ENCODE data around the gene CTXND1. TPM values are rescaled to one million over a fixed set of nuclear protein-coding genes. Genes with fewer than 3 reads are reported as not detected.

Gene CTXND1
- total and polyA plus RNA-seq, 9 donors: 0.04 to 0.52 (median 0.14) TPM; not detected in 1

GRCh38 chr15:80199366-80199765 lies 52.6 kb downstream of the CTXND1 start:
- no peaks in the 10 kb centered on the region for H3K27me3 ChIP-seq
- no peaks in the 10 kb centered on the region for H3K9me3 ChIP-seq
- H3K36me3 ChIP-seq: no peaks in the 10 kb centered on the region
- no peak for TF ChIP-seq CTCF (IDR thresholded peaks at IDR 0.05)
- TF ChIP-seq POLR2A (IDR thresholded peaks at IDR 0.05): no peak
- TF ChIP-seq EP300 (IDR thresholded peaks at IDR 0.05): no peak
- no peak overlapping the region for H3K27ac ChIP-seq
- H3K4me3 ChIP-seq: no peak overlapping the region
- 66 to 77% (median 70%) methylated on average over 2 of the region's 2 CpGs for WGBS, 3 donors
- no peaks in the 10 kb centered on the region for H3K4me1 ChIP-seq (ENCODE audit: insufficient read depth)
- intact Hi-C loops (cut with DNase I): loop anchor here in 1 of 4 donors (2.0 kb wide), 1 partner anchor 19 kb away; no protein-coding TSS in a partner anchor
- DNase-seq: no peak

- TF ChIP-seq EP300 (IDR thresholded peaks at IDR 0.05): no peak
- no peak for TF ChIP-seq CTCF (IDR thresholded peaks at IDR 0.05)
- TF ChIP-seq POLR2A (IDR thresholded peaks at IDR 0.05): no peak
- H3K36me3 ChIP-seq: no peaks in the 10 kb centered on the region
- intact Hi-C loops (cut with DNase I): no loop called here
Observed at GRCh38 chr15:80194914-80195313, 57.1 kb downstream of the CTXND1 start.

GRCh38 chr15:80194186-80194585 lies 57.8 kb downstream of the CTXND1 start:
- WGBS, 3 donors: 92 to 96% (median 93%) methylated on average over 1 of the region's 1 CpG
- Histone ChIP-seq H3K27ac (no peak overlapping the region), H3K27me3 (no peaks in the 10 kb centered on the region), H3K4me3 (no peak overlapping the region), H3K4me1 (ENCODE audit: insufficient read depth) (no peaks in the 10 kb centered on the region), H3K9me3 (no peaks in the 10 kb centered on the region), H3K36me3 (no peaks in the 10 kb centered on the region)
- TF ChIP-seq EP300 (IDR thresholded peaks at IDR 0.05): no peak
- TF ChIP-seq POLR2A (IDR thresholded peaks at IDR 0.05): no peak
- TF ChIP-seq CTCF (IDR thresholded peaks at IDR 0.05): no peak
- intact Hi-C loops (cut with DNase I): no loop called here
- no peak for DNase-seq

More at GRCh38 chr15:80194914-80195313, 57.1 kb downstream of the CTXND1 start:
- DNase-seq: no peak
- Histone ChIP-seq H3K9me3 (no peaks in the 10 kb centered on the region), H3K27me3 (no peaks in the 10 kb centered on the region), H3K27ac (no peak overlapping the region), H3K4me1 (ENCODE audit: insufficient read depth) (no peaks in the 10 kb centered on the region), H3K4me3 (no peak overlapping the region)
- 82 to 89% (median 86%) methylated on average over 1 of the region's 1 CpG for WGBS, 3 donors

- DNase-seq: no peak
- Histone ChIP-seq H3K9me3 (no peaks in the 10 kb centered on the region), H3K27me3 (no peaks in the 10 kb centered on the region), H3K36me3 (no peaks in the 10 kb centered on the region), H3K4me3 (no peak overlapping the region), H3K27ac (no peak overlapping the region), H3K4me1 (ENCODE audit: insufficient read depth) (no peaks in the 10 kb centered on the region)
- intact Hi-C loops (cut with DNase I): no loop called here
- 93 to 95% (median 95%) methylated on average over 8 of the region's 8 CpGs for whole genome bisulfite sequencing, 3 donors
- no peak for TF ChIP-seq EP300 (IDR thresholded peaks at IDR 0.05)
- no peak for TF ChIP-seq POLR2A (IDR thresholded peaks at IDR 0.05)
Observed at GRCh38 chr15:80191897-80192595, 60.0 kb downstream of the CTXND1 start.

GRCh38 chr15:80191198-80191597 lies 60.8 kb downstream of the CTXND1 start:
- H3K27me3 ChIP-seq: no peaks in the 10 kb centered on the region
- no peak for DNase-seq
- H3K4me3 ChIP-seq: no peak overlapping the region
- H3K4me1 ChIP-seq (ENCODE audit: insufficient read depth): no peaks in the 10 kb centered on the region
- no peaks in the 10 kb centered on the region for H3K36me3 ChIP-seq
- intact Hi-C loops (cut with DNase I): no loop called here
- TF ChIP-seq EP300 (IDR thresholded peaks at IDR 0.05) (no peak), POLR2A (IDR thresholded peaks at IDR 0.05) (no peak), CTCF (IDR thresholded peaks at IDR 0.05) (no peak)
- no peak overlapping the region for H3K27ac ChIP-seq
- H3K9me3 ChIP-seq: no peaks in the 10 kb centered on the region
- 92 to 95% (median 94%) methylated on average over 2 of the region's 2 CpGs for WGBS, 3 donors
